B cell (primary cell): ENCODE results near the gene COA6. TPM values are rescaled to one million over a fixed set of nuclear protein-coding genes. Genes with fewer than 3 reads are reported as not detected.

ENCODE experiments used
- ATAC-seq: fragments of 200-7000 bp; cut with Tn5 transposase; one replicate; pipeline ENCODE4 v1.10.0; 2021; ENCODE audit warnings: low read depth, mild to moderate bottlenecking, moderate number of reproducible peaks, moderate library complexity
- CTCF ChIA-PET: fragments of 350-600 bp; sonication (Branson Sonifier 250); formaldehyde crosslinking; loops from one replicate; lab custom pipeline; 2021; ENCODE audit warnings: antibody characterized with exemption, inconsistent platforms; lab: Charles Lee
- POLR2A ChIA-PET: fragments of 350-600 bp; sonication (Branson Sonifier 250); formaldehyde crosslinking; loops from one replicate; lab custom pipeline; 2021; ENCODE audit warnings: antibody characterized with exemption; lab: Charles Lee
- DNase-seq: peaks from one replicate; pipeline ENCODE4 v3.0.0; 2013
- H2AFZ ChIP-seq: 2 replicates; pipeline ENCODE4 v1.6.1; 2012; ENCODE audit warnings: mild to moderate bottlenecking, low read depth, low read length; ENCODE audit not compliant: insufficient read depth, poor library complexity, severe bottlenecking
- H3K27ac ChIP-seq, 2 donors: 1 replicate in 1 of 2; 2 replicates in 1 of 2; pipeline ENCODE4 v1.5.1; 2012 to 2013; ENCODE audit warnings: low read length in 2 of 2, mild to moderate bottlenecking in 2 of 2, moderate library complexity in 1 of 2
- H3K27me3 ChIP-seq, 4 experiments: fragments of 200-600 bp in 1 of 4; sonication (generic) in 1 of 4; replicated peaks in 1 of 4; 1 replicate in 2 of 4; 2 replicates in 2 of 4; pipeline versions ENCODE4 v1.6.1 to v1.7.0; 2013 to 2016; ENCODE audit warnings: low read length in 3 of 4, mild to moderate bottlenecking in 2 of 4, mixed read lengths in 1 of 4, moderate library complexity in 1 of 4; ENCODE audit not compliant: insufficient read depth in 4 of 4, control insufficient read depth in 3 of 4; ENCODE audit errors: control extremely low read depth in 1 of 4
- H3K36me3 ChIP-seq, 2 experiments: replicated peaks in 1 of 2; 1 replicate in 1 of 2; 2 replicates in 1 of 2; pipeline versions ENCODE4 v1.6.1 to v1.7.1; 2013; ENCODE audit warnings: low read length in 1 of 2; ENCODE audit not compliant: insufficient read depth in 2 of 2, control insufficient read depth in 1 of 2; ENCODE audit errors: control extremely low read depth in 1 of 2, extremely low read depth in 1 of 2
- H3K4me1 ChIP-seq, 2 donors: fragments of 200-600 bp in 1 of 2; sonication (generic) in 1 of 2; 1 replicate in 1 of 2; 2 replicates in 1 of 2; pipeline versions ENCODE4 v1.5.1 to v1.6.1; 2013 to 2017; ENCODE audit warnings: low read length in 2 of 2; ENCODE audit not compliant: control insufficient read depth in 2 of 2, insufficient read depth in 2 of 2
- H3K4me2 ChIP-seq: replicated peaks from 2 replicates; pipeline ENCODE3; 2012; ENCODE audit warnings: mild to moderate bottlenecking, low read depth, low read length; ENCODE audit not compliant: poor library complexity, severe bottlenecking
- H3K4me3 ChIP-seq, 5 experiments: fragments of 200-600 bp in 1 of 5; sonication (generic) in 1 of 5; 1 replicate in 3 of 5; 2 replicates in 2 of 5; pipeline versions ENCODE4 v1.5.1 to v1.7.0; 2011 to 2016; ENCODE audit warnings: low read length in 4 of 5, mild to moderate bottlenecking in 4 of 5, low read depth in 2 of 5, control low read depth in 1 of 5, moderate library complexity in 1 of 5; ENCODE audit not compliant: insufficient read depth in 1 of 5; ENCODE audit errors: control extremely low read depth in 1 of 5, extremely low read depth in 1 of 5
- H3K79me2 ChIP-seq: fragments of 200-600 bp; sonication (generic); one replicate; pipeline ENCODE4 v1.6.0; 2016; ENCODE audit warnings: low read length; ENCODE audit not compliant: control insufficient read depth, insufficient read depth
- H3K9ac ChIP-seq: fragments of 200-600 bp; sonication (generic); 2 replicates; pipeline ENCODE4 v1.6.1; 2017; ENCODE audit warnings: mild to moderate bottlenecking, low read length, moderate library complexity
- H3K9me3 ChIP-seq, 3 donors: one replicate each; pipeline versions ENCODE4 v1.6.1 to v1.7.1; 2013; ENCODE audit warnings: low read length in 2 of 3; ENCODE audit not compliant: control insufficient read depth in 2 of 3, insufficient read depth in 1 of 3; ENCODE audit errors: control extremely low read depth in 1 of 3
- H4K20me1 ChIP-seq: 2 replicates; pipeline ENCODE4 v1.6.0; 2012; ENCODE audit warnings: mild to moderate bottlenecking, low read length; ENCODE audit not compliant: insufficient read depth, control insufficient read depth, poor library complexity, severe bottlenecking
- H3K27ac Mint-ChIP-seq: one replicate; pipeline ENCODE4 v1.8.0; 2021; ENCODE audit warnings: mixed read lengths
- H3K27me3 Mint-ChIP-seq: one replicate; pipeline ENCODE4 v1.8.0; 2021; ENCODE audit warnings: mixed read lengths
- H3K4me1 Mint-ChIP-seq: one replicate; pipeline ENCODE4 v1.8.0; 2021; ENCODE audit warnings: mixed read lengths
- H3K4me3 Mint-ChIP-seq: one replicate; pipeline ENCODE4 v1.8.0; 2021; ENCODE audit warnings: mixed read lengths
- H3K9me3 Mint-ChIP-seq: one replicate; pipeline ENCODE4 v1.8.0; 2022; ENCODE audit warnings: mixed read lengths; ENCODE audit not compliant: insufficient read depth
- EZH2 ChIP-seq: IDR thresholded peaks from 2 replicates; pipeline ENCODE4 v1.6.1; 2012; ENCODE audit warnings: borderline replicate concordance, low read depth, mild to moderate bottlenecking, moderate library complexity, low read length; ENCODE audit not compliant: insufficient read depth, poor library complexity, severe bottlenecking
- WGBS: methylation state at CpG from one replicate; pipeline ENCODE4 v1.1.5; 2013; ENCODE audit warnings: missing lambda C conversion rate; ENCODE audit not compliant: insufficient coverage; 5-methylcytosine and 5-hydroxymethylcytosine counted together
- intact Hi-C: fragments of 100-400 bp; cut with micrococcal nuclease; formaldehyde crosslinking; loops from one replicate; pipeline ENCODE4 v1.10.0; 2022
- polyA plus RNA-seq: library from polyadenylated mRNA; depleted of rRNA; stranded (reverse); fragments of >200 nt; gene quantifications from 2 replicates; pipeline ENCODE4 v1.2.3, GENCODE V29; 2012
- total RNA-seq, 2 donors: library from RNA; stranded (reverse); fragments of 120-200 nt in 1 of 2; gene quantifications; 1 replicate in 1 of 2; 2 replicates in 1 of 2; pipeline versions ENCODE4 v1.2.3 to v1.2.4, GENCODE V29; 2013 to 2022
- TF ChIP-seq, protein P1 (sequence below): fragments of 200-600 bp; IDR thresholded peaks from one replicate; pipeline ENCODE4 v1.8.0; 2022; ENCODE audit warnings: antibody characterized with exemption, mild to moderate bottlenecking

COA6 gene
- total and polyA plus RNA-seq, 2 donors (not counting 1 experiment from before 2014, with no cell fraction given), result 5.7 to 14.8 TPM

DNA sequence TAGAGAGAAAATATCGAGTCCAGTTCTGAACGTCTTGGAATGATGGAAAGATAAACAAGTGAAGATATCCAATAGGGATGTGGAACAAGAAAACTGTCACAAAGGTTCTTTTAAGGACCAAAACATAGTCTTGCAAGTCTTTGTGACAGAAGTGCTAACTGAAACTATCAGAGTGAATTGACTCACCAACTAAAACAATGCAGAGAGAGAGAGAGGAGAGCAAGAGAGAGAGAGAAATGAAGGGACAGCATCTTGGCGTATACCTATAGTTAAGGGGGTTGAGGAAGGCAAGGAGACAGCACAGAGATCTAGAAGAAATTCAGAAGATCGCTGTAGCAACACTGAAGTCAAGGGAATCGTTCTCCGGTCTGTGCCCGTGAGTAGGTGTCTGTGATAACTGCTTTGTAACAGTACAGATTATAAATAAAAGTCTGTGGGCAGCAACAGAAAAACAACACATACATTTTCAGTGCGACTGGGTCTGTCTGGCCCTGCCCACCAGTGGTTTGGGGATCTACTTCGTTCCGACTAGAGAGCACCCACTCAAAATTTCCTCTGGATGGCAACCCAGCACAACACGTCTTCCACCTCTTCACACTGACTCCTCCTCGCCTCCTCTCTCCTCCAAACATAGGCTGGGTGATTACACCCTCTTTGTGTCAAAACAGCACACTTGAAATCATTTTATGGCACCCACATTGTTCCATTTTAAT lies 4.8 kb upstream of the COA6 start:
- Histone ChIP-seq H3K27me3 (no peaks in the 10 kb centered on the region), H3K9ac (no peak overlapping the region), H3K9me3 (no peaks in the 10 kb centered on the region), H3K4me3 (no peak overlapping the region), H3K4me2 (no peak overlapping the region), H3K27ac (no peak overlapping the region), H3K36me3 (no peaks in the 10 kb centered on the region), H3K4me1 (peaks cover 4 to 6% of the 10 kb centered on the region in 2 donors), H3K79me2 (no peaks in the 10 kb centered on the region), H4K20me1 (no peaks in the 10 kb centered on the region), H2AFZ (no peak overlapping the region)
- no peaks in the 10 kb centered on the region for H3K9me3 Mint-ChIP-seq
- ChIA-PET POLR2A (no interaction called here), CTCF (no interaction called here)
- ATAC-seq, result no peak
- TF ChIP-seq, protein P1, sequence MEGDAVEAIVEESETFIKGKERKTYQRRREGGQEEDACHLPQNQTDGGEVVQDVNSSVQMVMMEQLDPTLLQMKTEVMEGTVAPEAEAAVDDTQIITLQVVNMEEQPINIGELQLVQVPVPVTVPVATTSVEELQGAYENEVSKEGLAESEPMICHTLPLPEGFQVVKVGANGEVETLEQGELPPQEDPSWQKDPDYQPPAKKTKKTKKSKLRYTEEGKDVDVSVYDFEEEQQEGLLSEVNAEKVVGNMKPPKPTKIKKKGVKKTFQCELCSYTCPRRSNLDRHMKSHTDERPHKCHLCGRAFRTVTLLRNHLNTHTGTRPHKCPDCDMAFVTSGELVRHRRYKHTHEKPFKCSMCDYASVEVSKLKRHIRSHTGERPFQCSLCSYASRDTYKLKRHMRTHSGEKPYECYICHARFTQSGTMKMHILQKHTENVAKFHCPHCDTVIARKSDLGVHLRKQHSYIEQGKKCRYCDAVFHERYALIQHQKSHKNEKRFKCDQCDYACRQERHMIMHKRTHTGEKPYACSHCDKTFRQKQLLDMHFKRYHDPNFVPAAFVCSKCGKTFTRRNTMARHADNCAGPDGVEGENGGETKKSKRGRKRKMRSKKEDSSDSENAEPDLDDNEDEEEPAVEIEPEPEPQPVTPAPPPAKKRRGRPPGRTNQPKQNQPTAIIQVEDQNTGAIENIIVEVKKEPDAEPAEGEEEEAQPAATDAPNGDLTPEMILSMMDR, result no peak
- TF ChIP-seq EZH2, result no peak
- intact Hi-C loops, result no loop called here
- H3K27ac Mint-ChIP-seq, result no peak overlapping the region
- peaks cover 9% of the 10 kb centered on the region for H3K4me1 Mint-ChIP-seq
- no peak for DNase-seq
- 79% methylated on average over 7 of the region's 12 CpGs for WGBS
- no peak overlapping the region for H3K4me3 Mint-ChIP-seq
- H3K27me3 Mint-ChIP-seq, result peaks cover 4% of the 10 kb centered on the region

- no peak for DNase-seq
- Histone ChIP-seq H3K4me2 (no peak overlapping the region), H4K20me1 (no peaks in the 10 kb centered on the region), H3K27ac (no peak overlapping the region), H3K4me3 (no peak overlapping the region), H2AFZ (no peak overlapping the region), H3K9ac (no peak overlapping the region), H3K36me3 (no peaks in the 10 kb centered on the region), H3K9me3 (no peaks in the 10 kb centered on the region), H3K27me3 (no peaks in the 10 kb centered on the region), H3K4me1 (peaks cover 5 to 8% of the 10 kb centered on the region in 2 donors), H3K79me2 (peaks cover under 1% of the 10 kb centered on the region)
- H3K4me3 Mint-ChIP-seq, result no peak overlapping the region
- H3K27me3 Mint-ChIP-seq, result peaks cover 4% of the 10 kb centered on the region
- TF ChIP-seq, protein P1, result no peak
- no peak for TF ChIP-seq EZH2
- no peak for ATAC-seq
- intact Hi-C loops, result no loop called here
- H3K4me1 Mint-ChIP-seq, result peaks cover 11% of the 10 kb centered on the region
- no peaks in the 10 kb centered on the region for H3K9me3 Mint-ChIP-seq
- no peak overlapping the region for H3K27ac Mint-ChIP-seq
- 100% methylated on average over 1 of the region's 3 CpGs for WGBS
- CTCF ChIA-PET, result no interaction called here
- POLR2A ChIA-PET, result no interaction called here
Measured at GRCh38 chr1:234369033-234369430, 4.2 kb upstream of the COA6 start.
